DND-41 (cell line): ENCODE data around the gene USP24.

Source experiments
- ATAC-seq: fragments of 200-7000 bp; cut with Tn5 transposase; 3 replicates; pipeline ENCODE4 v1.9.1; 2021; ENCODE audit warnings: low read depth; ENCODE audit not compliant: insufficient read depth
- DNase-seq: peaks from one replicate; pipeline ENCODE4 v3.0.0-alpha.2; 2020
- H2AFZ ChIP-seq: 2 replicates; pipeline ENCODE4 v1.6.0; 2012; ENCODE audit warnings: low read depth, low read length
- H3K27ac ChIP-seq: 2 replicates; pipeline ENCODE4 v1.5.1; 2012; ENCODE audit warnings: low read length, inconsistent platforms
- H3K27me3 ChIP-seq: fragments of 200-600 bp; sonication (generic); 2 replicates; pipeline ENCODE4 v1.6.0; 2012; ENCODE audit warnings: low read length, mild to moderate bottlenecking, inconsistent platforms; ENCODE audit not compliant: insufficient read depth, poor library complexity
- H3K36me3 ChIP-seq: 2 replicates; pipeline ENCODE4 v1.5.1; 2012; ENCODE audit warnings: low read length, inconsistent platforms; ENCODE audit not compliant: insufficient read depth
- H3K4me1 ChIP-seq: 2 replicates; pipeline ENCODE4 v1.5.1; 2012; ENCODE audit warnings: mild to moderate bottlenecking, low read length; ENCODE audit not compliant: insufficient read depth
- H3K4me2 ChIP-seq: 2 replicates; pipeline ENCODE4 v1.6.0; 2012; ENCODE audit warnings: mild to moderate bottlenecking, moderate library complexity, low read length, inconsistent platforms; ENCODE audit not compliant: insufficient read depth
- H3K4me3 ChIP-seq, 2 experiments: fragments of 200-600 bp in 1 of 2; shearing (Covaris generic) in 1 of 2; 2 replicates each; pipeline ENCODE4 v1.5.1; 2012 to 2016; ENCODE audit warnings: inconsistent platforms in 2 of 2, low read length in 2 of 2, mild to moderate bottlenecking in 2 of 2, low read depth in 1 of 2, moderate library complexity in 1 of 2
- H3K79me2 ChIP-seq: 2 replicates; pipeline ENCODE4 v1.6.0; 2012; ENCODE audit warnings: low read length, inconsistent platforms; ENCODE audit not compliant: insufficient read depth
- H3K9ac ChIP-seq: 2 replicates; pipeline ENCODE4 v1.6.0; 2012; ENCODE audit warnings: low read depth, mild to moderate bottlenecking, inconsistent platforms, low read length, moderate library complexity
- H3K9me3 ChIP-seq: 2 replicates; pipeline ENCODE4 v1.5.1; 2012; ENCODE audit warnings: low read length, moderate library complexity, mild to moderate bottlenecking, inconsistent platforms; ENCODE audit not compliant: insufficient read depth, severe bottlenecking
- H4K20me1 ChIP-seq: 2 replicates; pipeline ENCODE4 v1.6.0; 2012; ENCODE audit warnings: low read length; ENCODE audit not compliant: insufficient read depth
- CTCF ChIP-seq: IDR thresholded peaks from 2 replicates; pipeline ENCODE4 v1.5.1; 2012; ENCODE audit warnings: borderline replicate concordance, low read length, moderate library complexity, mild to moderate bottlenecking; ENCODE audit not compliant: poor library complexity, severe bottlenecking; ENCODE audit errors: extremely low read depth
- EZH2 ChIP-seq: IDR thresholded peaks from 3 replicates; pipeline ENCODE4 v1.6.1; 2012; ENCODE audit warnings: borderline replicate concordance, low read depth, mild to moderate bottlenecking, moderate library complexity, low read length, inconsistent platforms; ENCODE audit not compliant: severe bottlenecking

USP24 gene

GRCh38 chr1:55169126-55169525 lies 46.0 kb downstream of the USP24 start:
- Histone ChIP-seq H4K20me1 (peaks cover 3% of the 10 kb centered on the region; the same call in 1 of the 2 replicates), H3K4me2 (no peak overlapping the region), H3K4me1 (no peaks in the 10 kb centered on the region), H3K79me2 (no peaks in the 10 kb centered on the region; the same call in 1 of the 2 replicates), H3K4me3 (no peak overlapping the region), H3K36me3 (peaks cover 80% of the 10 kb centered on the region), H3K27me3 (no peaks in the 10 kb centered on the region), H3K9ac (no peak overlapping the region), H2AFZ (no peak overlapping the region), H3K27ac (no peak overlapping the region), H3K9me3 (no peaks in the 10 kb centered on the region)
- DNase-seq, result no peak
- no peak for TF ChIP-seq EZH2
- TF ChIP-seq CTCF, result no peak
- ATAC-seq, result no peak

- H3K4me2 ChIP-seq, result no peak overlapping the region
- H3K4me3 ChIP-seq, result no peak overlapping the region
- H3K9me3 ChIP-seq, result no peaks in the 10 kb centered on the region
- no peak overlapping the region for H2AFZ ChIP-seq
- no peak for DNase-seq
- no peak for ATAC-seq
- TF ChIP-seq CTCF (no peak), EZH2 (no peak)
- H3K79me2 ChIP-seq, result no peaks in the 10 kb centered on the region; the same call in 1 of the 2 replicates
- H3K36me3 ChIP-seq, result peaks cover 82% of the 10 kb centered on the region
- H3K9ac ChIP-seq, result no peak overlapping the region
- H3K27me3 ChIP-seq, result no peaks in the 10 kb centered on the region
- H3K4me1 ChIP-seq, result no peaks in the 10 kb centered on the region
- H4K20me1 ChIP-seq, result peaks cover 3% of the 10 kb centered on the region; the same call in 1 of the 2 replicates
- no peak overlapping the region for H3K27ac ChIP-seq
These were observed 46.8 kb downstream of the USP24 start for GRCh38 chr1:55168353-55168752.

GRCh38 chr1:55167224-55167871 lies 47.8 kb downstream of the USP24 start:
- Histone ChIP-seq H3K36me3 (peaks cover 80% of the 10 kb centered on the region), H2AFZ (no peak overlapping the region), H3K27me3 (no peaks in the 10 kb centered on the region), H3K4me3 (no peak overlapping the region), H4K20me1 (peaks cover 3% of the 10 kb centered on the region; the same call in 1 of the 2 replicates), H3K27ac (no peak overlapping the region), H3K79me2 (no peaks in the 10 kb centered on the region), H3K4me1 (no peaks in the 10 kb centered on the region), H3K9me3 (no peaks in the 10 kb centered on the region), H3K9ac (no peak overlapping the region), H3K4me2 (no peak overlapping the region)
- no peak for DNase-seq
- ATAC-seq, result no peak
- no peak for TF ChIP-seq EZH2
- TF ChIP-seq CTCF, result no peak
